ENCODE results near the gene CFAP251.

GRCh38 chr12:121946313-121947025, 28.1 kb downstream of the CFAP251 start:
- TF ChIP-seq, protein P1, sequence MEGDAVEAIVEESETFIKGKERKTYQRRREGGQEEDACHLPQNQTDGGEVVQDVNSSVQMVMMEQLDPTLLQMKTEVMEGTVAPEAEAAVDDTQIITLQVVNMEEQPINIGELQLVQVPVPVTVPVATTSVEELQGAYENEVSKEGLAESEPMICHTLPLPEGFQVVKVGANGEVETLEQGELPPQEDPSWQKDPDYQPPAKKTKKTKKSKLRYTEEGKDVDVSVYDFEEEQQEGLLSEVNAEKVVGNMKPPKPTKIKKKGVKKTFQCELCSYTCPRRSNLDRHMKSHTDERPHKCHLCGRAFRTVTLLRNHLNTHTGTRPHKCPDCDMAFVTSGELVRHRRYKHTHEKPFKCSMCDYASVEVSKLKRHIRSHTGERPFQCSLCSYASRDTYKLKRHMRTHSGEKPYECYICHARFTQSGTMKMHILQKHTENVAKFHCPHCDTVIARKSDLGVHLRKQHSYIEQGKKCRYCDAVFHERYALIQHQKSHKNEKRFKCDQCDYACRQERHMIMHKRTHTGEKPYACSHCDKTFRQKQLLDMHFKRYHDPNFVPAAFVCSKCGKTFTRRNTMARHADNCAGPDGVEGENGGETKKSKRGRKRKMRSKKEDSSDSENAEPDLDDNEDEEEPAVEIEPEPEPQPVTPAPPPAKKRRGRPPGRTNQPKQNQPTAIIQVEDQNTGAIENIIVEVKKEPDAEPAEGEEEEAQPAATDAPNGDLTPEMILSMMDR (conservative IDR thresholded peaks at IDR 0.05; ENCODE audit: low read depth, low read length) = no peak
- TF ChIP-seq EZH2 (IDR thresholded peaks at IDR 0.05; ENCODE audit: borderline replicate concordance, low read depth, low read length, poor library complexity, severe bottlenecking) = no peak
